Measurements from ENCODE around the gene SHISA9. TPM values are rescaled to one million over a fixed set of nuclear protein-coding genes. Genes with fewer than 3 reads are reported as not detected.

Gene SHISA9
- total RNA-seq, 2 donors from 2014 or later, result 0.41 to 0.47 TPM

DNA sequence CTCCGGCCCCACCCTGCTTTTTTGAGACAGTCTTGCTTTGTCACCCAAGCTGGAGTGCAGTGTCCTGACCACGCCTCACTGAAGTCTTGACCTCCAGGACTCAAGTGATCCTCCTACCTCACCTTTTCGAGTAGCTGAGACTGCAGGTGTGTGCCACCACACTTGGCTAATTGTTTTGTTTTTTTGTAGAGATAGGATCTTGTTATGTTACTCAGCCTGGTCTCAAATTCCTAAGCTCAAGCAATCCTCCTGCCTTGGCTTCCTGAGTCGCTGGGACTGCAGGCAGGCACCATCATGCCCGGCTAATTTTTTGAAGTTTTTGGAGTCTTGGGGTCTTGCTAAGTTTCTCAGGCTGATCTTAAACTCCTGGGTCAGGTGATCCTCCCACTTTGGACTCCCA, 206.7 kb downstream of the SHISA9 start:
- no peak overlapping the region for H3K4me3 ChIP-seq
- no peaks in the 10 kb centered on the region for H3K27me3 ChIP-seq
- H3K27ac ChIP-seq, result no peak overlapping the region
- H3K9me3 ChIP-seq, result peaks cover 3 to 7% of the 10 kb centered on the region in 2 donors
- H3K36me3 ChIP-seq, result no peaks in the 10 kb centered on the region
- no peaks in the 10 kb centered on the region for H3K4me1 ChIP-seq
- no peak for TF ChIP-seq CTCF (IDR thresholded peaks at IDR 0.05)
- DNase-seq (ENCODE audit: low spot score), result no peak

- H3K9me3 ChIP-seq, result peaks cover 3 to 6% of the 10 kb centered on the region in 2 donors
Measured at GRCh38 chr16:13109171-13109570, 207.8 kb downstream of the SHISA9 start.

GRCh38 chr16:13110124-13110796, 208.9 kb downstream of the SHISA9 start:
- Histone ChIP-seq H3K4me3 (no peak overlapping the region), H3K9me3 (no peaks in the 10 kb centered on the region), H3K4me1 (no peaks in the 10 kb centered on the region), H3K27ac (no peak overlapping the region), H3K27me3 (no peaks in the 10 kb centered on the region), H3K36me3 (no peaks in the 10 kb centered on the region)
- DNase-seq (ENCODE audit: low spot score), result no peak
- no peak for TF ChIP-seq CTCF (IDR thresholded peaks at IDR 0.05)

More at GRCh38 chr16:13109171-13109570, 207.8 kb downstream of the SHISA9 start:
- no peak overlapping the region for H3K4me3 ChIP-seq
- no peaks in the 10 kb centered on the region for H3K27me3 ChIP-seq
- no peak for DNase-seq (ENCODE audit: low spot score)
- no peaks in the 10 kb centered on the region for H3K36me3 ChIP-seq
- TF ChIP-seq CTCF (IDR thresholded peaks at IDR 0.05), result no peak
- H3K27ac ChIP-seq, result no peak overlapping the region
- no peaks in the 10 kb centered on the region for H3K4me1 ChIP-seq

- Histone ChIP-seq H3K4me1 (no peaks in the 10 kb centered on the region), H3K36me3 (no peaks in the 10 kb centered on the region), H3K4me3 (no peak overlapping the region), H3K27me3 (no peaks in the 10 kb centered on the region), H3K9me3 (no peaks in the 10 kb centered on the region), H3K27ac (no peak overlapping the region)
- no peak for TF ChIP-seq CTCF (IDR thresholded peaks at IDR 0.05)
- DNase-seq (ENCODE audit: low spot score), result no peak
Measured at GRCh38 chr16:13111747-13112146, 210.3 kb downstream of the SHISA9 start.

DNA sequence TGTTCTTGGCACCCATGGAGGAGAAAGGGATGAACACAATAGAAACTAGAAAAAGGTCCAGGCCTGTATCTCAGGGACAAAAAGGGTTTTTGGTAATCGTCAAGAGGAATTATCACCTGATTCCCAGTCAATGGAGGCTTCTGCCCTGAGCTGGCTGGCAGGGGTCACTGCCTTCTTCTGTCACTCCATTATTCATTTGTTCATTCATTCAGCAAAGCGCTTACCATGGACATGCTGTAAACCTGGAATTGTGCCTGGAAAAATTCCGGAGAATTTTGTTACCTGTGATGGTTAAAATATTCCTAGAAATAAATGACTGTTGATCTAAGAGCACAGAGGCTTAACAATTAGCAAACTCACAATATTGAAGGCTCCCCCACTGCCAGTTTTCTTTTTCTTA, 212.3 kb downstream of the SHISA9 start:
- DNase-seq (ENCODE audit: low spot score), result no peak
- H3K27me3 ChIP-seq, result no peaks in the 10 kb centered on the region
- no peak overlapping the region for H3K4me3 ChIP-seq
- no peak overlapping the region for H3K27ac ChIP-seq
- no peaks in the 10 kb centered on the region for H3K4me1 ChIP-seq
- H3K9me3 ChIP-seq, result no peaks in the 10 kb centered on the region
- no peaks in the 10 kb centered on the region for H3K36me3 ChIP-seq
- no peak for TF ChIP-seq CTCF (IDR thresholded peaks at IDR 0.05)

GRCh38 chr16:13118091-13118490, 216.7 kb downstream of the SHISA9 start:
- Histone ChIP-seq H3K36me3 (no peaks in the 10 kb centered on the region), H3K27ac (no peak overlapping the region), H3K4me1 (no peaks in the 10 kb centered on the region), H3K27me3 (no peaks in the 10 kb centered on the region), H3K4me3 (no peak overlapping the region), H3K9me3 (no peaks in the 10 kb centered on the region)
- no peak for TF ChIP-seq CTCF (IDR thresholded peaks at IDR 0.05)
- DNase-seq (ENCODE audit: low spot score), result no peak
